Stimulated activated naive B cell treated with anti-CD40 and anti-IgM and Interleukin-4, amounts not matched to agents 10 μg/mL and 1 μg/mL and 100 μg/mL, for 72 hours (primary cell): ENCODE results near the gene SZT2.
A peak's percentile ranks its signal among the peaks of the same experiment; 100 is the strongest.
"Not testable (repeated sequence)": the region's sequence is repeated elsewhere in the genome, so short reads cannot be mapped to it uniquely, and the experiment has no call there.

ENCODE experiments used
- ATAC-seq, 2 donors: fragments of 150-1000 bp; cut with Tn5 transposase; replicated peaks; 2 replicates each; pipeline ENCODE4 v1.10.0; 2021; ENCODE audit warnings: moderate library complexity in 1 of 2
- DNase-seq: peaks from one replicate; pipeline ENCODE4 v3.0.0; 2021
- H3K27ac Mint-ChIP-seq: one replicate; pipeline ENCODE4 v1.8.0; 2022; ENCODE audit warnings: mild to moderate bottlenecking, mixed read lengths
- H3K27me3 Mint-ChIP-seq, 2 donors: one replicate each; pipeline ENCODE4 v1.8.0; 2022; ENCODE audit warnings: mixed read lengths in 2 of 2
- H3K36me3 Mint-ChIP-seq, 2 donors: one replicate each; pipeline ENCODE4 v1.8.0; 2022; ENCODE audit warnings: mixed read lengths in 2 of 2, mild to moderate bottlenecking in 1 of 2
- H3K4me1 Mint-ChIP-seq, 2 donors: one replicate each; pipeline ENCODE4 v1.8.0; 2022; ENCODE audit warnings: mixed read lengths in 2 of 2, mild to moderate bottlenecking in 1 of 2
- H3K4me3 Mint-ChIP-seq, 2 donors: one replicate each; pipeline ENCODE4 v1.8.0; 2022; ENCODE audit warnings: mild to moderate bottlenecking in 2 of 2, mixed read lengths in 2 of 2, moderate library complexity in 1 of 2
- H3K9me3 Mint-ChIP-seq, 2 donors: one replicate each; pipeline ENCODE4 v1.8.0; 2022; ENCODE audit warnings: mixed read lengths in 2 of 2, mild to moderate bottlenecking in 1 of 2

SZT2 gene

DNA sequence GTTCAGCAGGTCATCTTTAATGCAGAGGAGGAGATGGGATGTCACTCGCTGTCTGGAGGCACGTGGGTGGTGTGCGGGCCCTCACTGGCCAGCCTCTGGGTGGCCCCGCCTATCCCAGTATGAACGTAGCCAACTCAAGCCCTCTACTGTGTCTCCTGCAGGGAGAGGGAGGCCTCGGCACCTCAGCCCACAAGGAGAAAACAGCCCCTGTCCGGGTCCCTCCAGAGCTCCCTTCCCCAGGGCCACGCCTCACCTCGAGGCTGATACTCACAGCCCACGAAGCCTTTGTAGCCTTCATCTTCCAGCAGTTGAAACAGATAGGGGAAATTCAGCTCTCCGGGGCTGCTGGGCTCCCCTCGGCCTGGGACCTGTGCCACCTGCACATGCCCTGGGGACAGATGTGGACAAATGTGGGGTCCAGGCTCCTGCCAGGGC, 61.5 kb downstream of the SZT2 start:
- no peak overlapping the region for H3K27ac Mint-ChIP-seq
- H3K4me1 Mint-ChIP-seq = peaks cover 13 to 20% of the 10 kb centered on the region in 2 donors
- no peak overlapping the region for H3K4me3 Mint-ChIP-seq
- peaks cover 36 to 52% of the 10 kb centered on the region in 2 donors for H3K36me3 Mint-ChIP-seq
- ATAC-seq (no peak), DNase-seq (no peak)
- H3K27me3 Mint-ChIP-seq = peaks cover 4 to 14% of the 10 kb centered on the region in 2 donors
- peaks cover 2 to 4% of the 10 kb centered on the region in 2 donors for H3K9me3 Mint-ChIP-seq

DNA sequence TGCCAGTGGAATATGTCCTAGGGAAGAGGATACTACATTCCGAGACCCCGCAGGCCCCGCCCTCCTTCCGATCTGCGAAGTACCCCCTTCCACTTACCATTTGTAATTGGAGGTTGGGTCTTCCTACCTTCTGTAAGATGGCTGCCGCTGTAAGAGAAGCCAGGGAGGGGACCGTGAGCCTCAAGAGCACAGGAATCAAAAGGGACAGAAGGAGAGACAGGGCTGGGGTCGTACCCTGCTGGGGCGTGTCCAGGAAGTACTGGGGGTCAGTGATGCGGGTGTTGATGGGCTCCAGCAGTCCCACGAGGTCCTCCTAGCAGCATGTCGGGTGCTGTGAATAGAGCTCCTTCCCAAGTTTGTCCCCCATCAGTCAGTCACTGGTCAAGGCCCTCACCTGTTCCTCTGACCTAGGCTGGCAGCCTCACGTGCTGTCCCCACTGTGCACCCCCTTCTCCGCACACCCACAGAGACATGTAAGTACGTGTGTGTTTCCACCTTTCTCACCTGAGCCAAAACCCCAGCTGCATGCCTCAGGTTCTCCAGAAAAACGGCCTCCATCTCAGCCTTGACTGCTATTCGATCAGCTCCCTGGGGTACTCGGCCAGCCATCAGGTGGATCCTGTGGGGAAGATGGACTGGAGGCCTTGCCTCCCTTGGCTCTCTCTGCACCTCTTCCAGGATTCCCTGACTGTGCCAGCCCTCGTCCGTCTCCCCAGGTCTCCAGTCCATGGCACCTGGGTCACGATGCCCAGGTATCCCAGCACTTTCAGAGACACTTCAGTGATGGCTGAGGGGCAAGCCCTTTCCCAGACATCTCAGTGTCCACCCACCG, 62.2 kb downstream of the SZT2 start:
- DNase-seq = no peak
- Mint-ChIP-seq H3K9me3 (peaks cover 2 to 4% of the 10 kb centered on the region in 2 donors), H3K4me1 (peaks cover 13 to 20% of the 10 kb centered on the region in 2 donors), H3K36me3 (peaks cover 30 to 47% of the 10 kb centered on the region in 2 donors), H3K27me3 (peaks cover 4 to 22% of the 10 kb centered on the region in 2 donors), H3K27ac (no peak overlapping the region), H3K4me3 (no peak overlapping the region)
- no peak for ATAC-seq

DNA sequence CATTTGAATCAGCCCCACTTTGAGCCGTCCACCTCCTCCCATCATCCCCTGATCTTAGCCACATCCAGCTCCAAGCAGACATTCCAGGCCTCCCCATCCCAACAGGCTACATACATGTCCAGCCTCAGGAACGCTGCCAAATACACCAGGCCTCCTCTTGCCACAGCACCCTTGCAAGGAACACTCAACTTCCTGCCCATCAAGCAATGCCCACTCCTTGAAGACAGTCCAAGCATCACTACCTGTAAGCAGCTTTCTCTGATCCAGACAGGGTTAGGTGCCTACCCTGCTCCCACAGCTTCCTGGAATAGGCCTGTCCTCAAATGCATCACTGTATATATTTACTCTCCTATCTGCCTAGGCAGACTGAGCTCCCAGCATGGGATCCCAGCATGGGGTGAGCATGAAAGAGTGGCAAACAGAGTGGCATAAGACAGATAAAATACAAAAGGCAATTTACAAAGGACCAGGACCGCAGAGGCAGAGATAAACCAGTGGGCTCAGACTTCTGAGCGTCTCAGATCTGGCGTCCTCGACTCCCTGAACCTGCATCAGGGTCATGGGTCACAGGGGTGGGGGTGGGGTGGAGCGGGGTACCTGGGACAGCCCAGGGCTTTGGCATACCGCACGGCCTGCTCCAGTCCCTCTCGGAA, 63.2 kb downstream of the SZT2 start:
- no peak for DNase-seq
- ATAC-seq = peak; percentile 3 to 15
- Mint-ChIP-seq H3K4me1 (peaks cover 13 to 20% of the 10 kb centered on the region in 2 donors), H3K4me3 (peak overlapping the region; percentile 43 to 66), H3K36me3 (peaks cover 28 to 41% of the 10 kb centered on the region in 2 donors), H3K27ac (peak overlapping the region; percentile 6), H3K27me3 (peaks cover 10 to 32% of the 10 kb centered on the region in 2 donors), H3K9me3 (peaks cover 2 to 4% of the 10 kb centered on the region in 2 donors)

DNA sequence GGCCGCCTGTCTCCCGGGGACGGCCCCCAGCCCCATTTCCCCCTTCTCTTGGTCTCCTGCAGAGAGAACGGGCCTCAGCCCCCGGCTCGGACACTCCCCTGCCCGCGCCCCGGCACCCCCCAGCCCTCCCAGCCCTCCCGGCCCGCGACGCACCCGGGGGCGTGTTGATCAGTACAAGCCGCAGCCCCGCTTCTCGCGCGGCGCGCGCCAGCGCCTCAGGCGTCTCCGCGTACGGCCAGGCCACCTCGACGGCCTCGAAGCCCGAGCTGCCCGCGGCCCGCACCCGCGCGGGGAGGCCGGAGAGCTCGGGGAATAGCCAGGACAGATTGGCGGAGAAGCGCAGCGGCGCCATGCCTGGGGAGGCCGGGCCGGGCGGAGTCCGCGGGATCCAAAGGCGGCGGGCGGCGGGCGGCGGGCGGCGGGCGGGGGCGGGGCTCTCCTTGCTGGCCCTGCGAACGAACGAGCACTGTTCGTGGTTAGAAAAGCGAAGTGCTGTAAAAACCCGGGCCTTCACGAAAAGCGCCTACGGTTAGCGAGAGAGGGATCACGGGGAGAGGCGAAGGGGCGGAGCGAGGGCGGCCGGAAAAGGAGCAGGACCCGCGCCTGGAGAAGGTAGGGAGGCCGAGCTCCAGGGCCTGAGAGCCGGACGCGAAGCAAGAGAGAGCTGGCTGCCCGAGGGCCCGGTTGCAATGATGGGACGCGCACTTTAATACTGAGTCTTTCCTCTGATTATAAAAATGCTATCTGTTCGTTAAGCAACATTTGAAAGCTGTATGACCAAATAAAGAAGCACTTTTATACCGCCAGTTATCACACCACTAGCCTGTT, 64.0 kb downstream of the SZT2 start, which contains the start of gene HYI:
HYI (minus strand) TSS at position 490 of the 828 bp plus-strand sequence; CDS start at position 352, 138 bp downstream.
- peak within 1 kb of the TSS; percentile 85 to 88 for H3K4me3 Mint-ChIP-seq
- ATAC-seq = peak; percentile 70 to 72
- peaks cover 26 to 41% of the 10 kb centered on the region in 2 donors for H3K36me3 Mint-ChIP-seq

DNA sequence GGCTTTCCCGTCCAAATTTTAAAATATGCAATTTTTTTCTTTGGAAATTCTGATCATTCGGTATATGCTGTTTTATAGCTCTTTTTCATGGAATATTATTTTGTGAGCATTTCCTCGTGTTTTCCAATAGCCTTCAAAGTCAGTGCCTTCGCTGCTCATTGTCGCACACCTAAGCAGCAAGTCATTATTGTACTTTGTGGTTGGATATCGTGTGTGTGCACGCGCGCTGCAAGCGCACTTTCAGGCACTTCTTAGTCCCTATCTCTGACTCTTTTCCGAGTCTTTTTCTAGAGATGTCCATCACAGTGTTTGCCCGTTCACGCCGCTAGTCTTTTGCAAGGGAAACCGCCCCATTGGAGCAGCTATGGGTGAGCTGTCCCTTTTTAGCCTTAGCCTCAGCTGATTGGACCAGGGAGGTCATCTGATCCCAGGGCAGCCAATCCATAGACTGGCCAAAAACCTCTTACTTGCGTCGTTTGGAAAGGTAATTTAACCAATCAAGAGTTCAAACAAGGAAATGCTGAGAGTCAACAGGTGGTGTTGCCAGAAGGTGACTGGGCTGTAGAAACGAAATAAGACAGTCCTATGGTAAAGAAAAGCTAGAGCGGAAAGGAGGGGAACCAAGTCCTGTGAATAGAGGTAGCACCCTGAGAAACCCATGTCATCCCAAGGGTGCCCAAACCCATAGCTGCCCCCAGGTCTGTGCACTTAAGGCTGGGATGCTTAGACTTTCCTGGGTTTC, 64.7 kb downstream of the SZT2 start:
- Mint-ChIP-seq H3K4me3 (peak overlapping the region; percentile 85 to 88), H3K27ac (peak overlapping the region; percentile 88), H3K4me1 (peaks cover 13 to 20% of the 10 kb centered on the region in 2 donors), H3K9me3 (peaks cover 2 to 4% of the 10 kb centered on the region in 2 donors), H3K36me3 (peaks cover 22 to 35% of the 10 kb centered on the region in 2 donors), H3K27me3 (peaks cover 18 to 47% of the 10 kb centered on the region in 2 donors)
- ATAC-seq (peak; percentile 89), DNase-seq (peak; percentile 71)

More for the DNA sequence above, 64.0 kb downstream of the SZT2 start, which contains the start of gene HYI:
- H3K4me1 Mint-ChIP-seq = peaks cover 13 to 20% of the 10 kb centered on the region in 2 donors
- H3K9me3 Mint-ChIP-seq = peaks cover 2 to 4% of the 10 kb centered on the region in 2 donors
- H3K27me3 Mint-ChIP-seq = peaks cover 17 to 39% of the 10 kb centered on the region in 2 donors
- peak within 1 kb of the TSS; percentile 91 for H3K27ac Mint-ChIP-seq
- peak; percentile 59 for DNase-seq

DNA sequence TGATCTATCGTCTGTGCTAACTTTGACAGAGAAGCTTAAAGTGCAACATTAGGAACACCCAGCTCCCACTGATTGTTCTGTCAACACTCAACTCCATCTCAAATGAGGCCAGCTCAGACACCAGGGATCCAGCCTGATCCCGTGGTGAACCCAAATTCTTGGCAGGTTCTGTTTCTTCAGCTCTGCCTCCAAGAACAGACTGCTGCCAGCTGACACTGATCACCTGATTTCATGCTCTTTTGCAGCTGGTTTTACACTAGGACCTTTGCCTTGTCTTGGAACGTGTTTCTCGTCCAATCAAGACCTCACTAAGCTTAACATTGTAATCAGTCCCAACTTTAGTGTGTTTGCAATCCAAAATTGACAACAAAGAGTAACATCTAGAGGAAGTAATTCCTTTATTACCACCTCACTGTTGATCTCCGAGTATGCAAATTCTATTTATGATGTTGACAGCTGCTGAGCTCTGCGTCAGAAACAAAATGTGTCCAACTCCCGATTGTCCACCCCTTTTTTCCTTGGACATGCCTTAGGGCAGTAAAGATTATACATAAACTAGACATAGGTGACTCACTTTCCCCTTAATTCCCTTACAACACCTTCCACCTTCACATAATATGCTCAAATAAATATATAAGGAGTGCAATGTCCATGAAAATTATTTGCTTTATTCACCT, 65.7 kb downstream of the SZT2 start:
- DNase-seq = no peak
- Mint-ChIP-seq H3K9me3 (peaks cover 2 to 4% of the 10 kb centered on the region in 2 donors), H3K4me1 (peaks cover 13 to 20% of the 10 kb centered on the region in 2 donors), H3K27ac (no peak overlapping the region), H3K36me3 (peaks cover 21 to 26% of the 10 kb centered on the region in 2 donors), H3K27me3 (peaks cover 18 to 53% of the 10 kb centered on the region in 2 donors), H3K4me3 (no peak overlapping the region)
- ATAC-seq = no peak

DNA sequence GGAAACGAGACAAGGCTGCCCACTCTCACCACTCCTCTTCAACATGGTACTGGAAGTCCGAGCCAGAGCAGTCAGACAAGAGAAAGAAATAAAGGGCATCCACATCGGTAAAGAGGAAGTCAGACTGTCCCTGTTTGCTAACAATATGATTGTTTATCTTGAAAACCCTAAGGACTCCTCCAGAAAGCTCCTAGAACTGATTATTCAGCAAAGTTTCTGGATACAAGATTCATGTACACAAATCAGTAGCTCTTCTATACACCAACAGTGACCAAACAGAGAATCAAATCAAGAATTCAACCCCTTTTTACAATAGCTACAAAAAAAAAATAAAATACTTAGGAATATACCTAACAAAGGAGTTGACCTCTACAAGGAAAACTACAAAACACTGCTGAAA, 68.7 kb downstream of the SZT2 start:
- peaks cover 18 to 53% of the 10 kb centered on the region in 2 donors for H3K27me3 Mint-ChIP-seq
- not testable (repeated sequence) for H3K4me1 Mint-ChIP-seq, ATAC-seq, H3K27ac Mint-ChIP-seq, H3K36me3 Mint-ChIP-seq, H3K4me3 Mint-ChIP-seq, H3K9me3 Mint-ChIP-seq, DNase-seq

DNA sequence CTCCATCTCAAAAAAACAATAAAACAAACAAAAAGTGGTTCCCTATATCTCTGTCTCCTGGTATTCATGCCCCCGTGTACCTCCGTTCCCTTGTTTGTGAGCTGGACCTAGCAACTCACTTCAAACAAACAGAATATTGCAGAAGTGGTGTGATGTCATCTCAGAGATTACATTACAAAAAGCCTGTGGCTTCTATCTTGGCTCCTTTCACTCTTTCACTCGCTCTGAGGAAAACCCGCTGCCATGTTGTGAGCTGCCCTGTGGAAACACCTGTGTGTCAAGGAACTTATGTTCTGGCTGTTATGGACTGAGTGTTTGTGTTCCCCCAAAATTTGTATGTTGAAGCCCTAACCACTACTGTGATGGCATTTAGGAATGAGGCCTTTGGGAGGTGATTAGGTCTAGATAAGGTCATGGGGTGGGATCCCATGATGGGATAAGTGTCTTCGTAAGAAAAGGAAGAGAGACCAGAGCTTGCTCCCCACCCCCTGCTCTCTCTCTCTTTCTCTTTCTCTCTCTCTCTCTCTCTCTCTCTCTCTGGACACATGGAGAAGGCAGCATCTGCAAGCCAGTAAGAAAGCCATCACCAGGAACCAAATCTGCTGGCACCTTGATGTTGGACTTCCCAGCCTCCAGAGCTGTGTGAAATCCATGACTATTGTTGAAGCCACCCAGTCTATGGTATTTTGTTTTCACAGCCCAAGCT, 71.4 kb downstream of the SZT2 start:
- peaks cover 0 to 4% of the 10 kb centered on the region in 2 donors for H3K4me1 Mint-ChIP-seq
- no peaks in the 10 kb centered on the region for H3K9me3 Mint-ChIP-seq
- no peak overlapping the region for H3K4me3 Mint-ChIP-seq
- peak overlapping the region; percentile 52 for H3K27ac Mint-ChIP-seq
- DNase-seq = no peak
- peak in 1 of 2 donors; percentile 50 for ATAC-seq
- peaks cover 14 to 40% of the 10 kb centered on the region in 2 donors for H3K27me3 Mint-ChIP-seq
- no peaks in the 10 kb centered on the region for H3K36me3 Mint-ChIP-seq

DNA sequence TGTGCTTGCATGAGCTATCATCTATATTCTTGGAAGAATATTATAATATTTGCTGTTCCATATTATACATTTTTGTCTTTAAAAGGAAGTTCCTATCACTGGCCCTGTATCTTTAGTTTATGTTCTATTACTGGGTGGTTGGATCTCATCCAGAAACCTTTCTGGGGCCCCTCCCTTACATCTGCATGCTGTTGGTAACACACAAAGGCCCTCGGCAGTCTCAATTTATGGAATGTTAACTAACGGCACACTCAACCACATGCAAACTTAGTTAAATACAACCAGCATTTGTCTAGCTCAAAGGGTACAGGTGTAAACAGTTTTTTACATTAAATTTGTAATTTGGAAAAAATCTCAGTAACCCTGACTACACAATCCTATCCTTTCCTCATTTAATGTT, 73.8 kb downstream of the SZT2 start:
- DNase-seq = no peak
- Mint-ChIP-seq H3K27ac (no peak overlapping the region), H3K36me3 (no peaks in the 10 kb centered on the region), H3K9me3 (no peaks in the 10 kb centered on the region), H3K27me3 (peaks cover 3 to 16% of the 10 kb centered on the region in 2 donors), H3K4me1 (peaks cover 0 to 4% of the 10 kb centered on the region in 2 donors), H3K4me3 (no peak overlapping the region)
- ATAC-seq = no peak

DNA sequence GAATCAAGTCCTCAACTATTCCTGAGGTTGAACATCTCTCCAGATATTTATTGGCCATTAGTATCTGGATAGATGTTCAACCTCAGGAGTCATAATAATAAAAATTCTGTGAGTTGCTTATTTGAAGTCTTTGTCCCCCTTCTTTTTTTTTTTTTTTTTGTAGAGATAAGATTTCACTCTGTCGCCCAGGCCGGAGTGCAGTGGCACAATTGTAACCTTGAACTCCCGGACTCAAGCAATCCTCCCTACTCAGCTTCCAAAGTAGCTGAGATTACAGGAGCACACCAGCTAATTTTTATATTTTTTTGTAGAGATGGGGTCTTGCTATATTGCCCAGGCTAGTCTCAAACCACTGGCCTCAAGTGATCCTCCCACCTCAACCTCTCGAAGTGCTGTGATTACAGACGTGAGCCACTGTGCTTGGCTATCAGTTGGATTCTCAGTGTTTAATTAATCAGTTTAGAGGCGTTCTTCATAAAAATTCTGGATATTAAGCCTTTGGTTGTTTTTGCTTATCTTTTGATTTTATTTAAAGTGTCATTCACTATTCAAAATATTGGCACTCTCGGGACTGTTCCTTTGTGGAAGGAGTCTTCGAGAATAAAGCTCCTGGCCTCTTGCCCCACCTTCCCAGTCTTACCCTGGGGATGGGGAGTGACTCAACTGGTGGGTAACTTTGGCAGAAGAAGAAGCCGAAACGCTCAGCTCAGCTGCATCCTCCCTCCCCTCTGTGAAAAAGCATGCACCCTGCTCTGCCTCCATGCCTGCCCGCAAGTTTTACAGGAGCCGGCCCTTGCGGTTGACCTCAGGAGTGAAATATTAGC, 75.2 kb downstream of the SZT2 start:
- DNase-seq (no peak), ATAC-seq (no peak)
- Mint-ChIP-seq H3K9me3 (no peaks in the 10 kb centered on the region), H3K36me3 (no peaks in the 10 kb centered on the region), H3K4me1 (peaks cover 0 to 4% of the 10 kb centered on the region in 2 donors), H3K4me3 (no peak overlapping the region), H3K27me3 (peaks cover 0 to 2% of the 10 kb centered on the region in 2 donors), H3K27ac (no peak overlapping the region)

DNA sequence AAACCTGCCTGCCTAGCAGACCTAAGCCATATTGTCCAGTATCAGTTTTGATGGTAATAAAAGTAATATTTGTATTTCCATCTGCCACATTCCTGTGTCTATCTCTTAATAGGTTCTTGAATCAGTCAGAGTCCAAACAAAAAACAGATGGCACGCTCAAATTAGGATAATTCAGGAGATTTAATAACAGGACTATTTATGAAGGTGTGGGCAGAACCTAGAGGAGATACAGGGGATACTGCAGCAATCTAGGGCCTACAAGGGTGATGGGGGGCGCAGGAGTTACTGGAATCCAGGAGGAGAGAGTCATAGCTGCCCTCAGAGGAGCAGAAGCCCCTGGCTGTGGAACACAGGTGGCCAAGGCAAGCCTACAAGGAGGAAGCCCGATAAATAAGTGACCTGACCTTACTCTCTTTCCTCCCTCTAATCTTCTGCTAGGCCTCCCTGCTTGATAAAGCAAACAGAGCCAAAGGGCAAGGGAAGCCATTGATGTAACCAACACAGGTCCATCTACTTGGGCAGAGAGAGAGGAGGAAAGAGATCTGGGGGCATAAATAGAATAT, 75.9 kb downstream of the SZT2 start:
- H3K27me3 Mint-ChIP-seq = no peaks in the 10 kb centered on the region
- no peak overlapping the region for H3K27ac Mint-ChIP-seq

More for the DNA sequence above, 75.9 kb downstream of the SZT2 start:
- Mint-ChIP-seq H3K36me3 (no peaks in the 10 kb centered on the region), H3K4me1 (peaks cover 0 to 4% of the 10 kb centered on the region in 2 donors), H3K4me3 (no peak overlapping the region), H3K9me3 (no peaks in the 10 kb centered on the region)
- DNase-seq (no peak), ATAC-seq (no peak)
